Astrocyte of the cerebellum (primary cell): ENCODE data around the gene PPP2R3B.
A peak's percentile ranks its signal among the peaks of the same experiment; 100 is the strongest.

Source experiments
- DNase-seq: peaks from one replicate; pipeline ENCODE4 v3.0.0-alpha.2; 2011; ENCODE audit warnings: low read depth
- H3K4me3 ChIP-seq: 2 replicates; pipeline ENCODE4 v1.5.1; 2011; ENCODE audit warnings: mild to moderate bottlenecking, low read depth, low read length, moderate library complexity
- CTCF ChIP-seq: IDR thresholded peaks from 2 replicates; pipeline ENCODE4 v1.5.1; 2012; ENCODE audit warnings: low read length, low read depth, moderate library complexity, mild to moderate bottlenecking; ENCODE audit errors: missing control alignments
- in situ Hi-C: cut with HindIII; loops from 2 replicates; pipeline ENCODE4 v1.10.0; 2017; ENCODE audit warnings: low sequenced_read_pairs

Gene PPP2R3B

GRCh38 chrX:318739-319578 lies 67.7 kb downstream of the PPP2R3B start, which contains the start of gene GTPBP6:
Gene GTPBP6 (minus strand): TSS chrX:318796. CDS start chrX:318787, 9 bp downstream.
- H3K4me3 ChIP-seq = peak within 1 kb of the TSS; percentile 99
- DNase-seq = peak; percentile 100
- in situ Hi-C loops = no loop called here
- TF ChIP-seq CTCF = peak; percentile 22

GRCh38 chrX:318068-318738 lies 68.5 kb downstream of the PPP2R3B start:
- in situ Hi-C loops = no loop called here
- no peak for TF ChIP-seq CTCF
- peak; percentile 100 for DNase-seq
- H3K4me3 ChIP-seq = peak overlapping the region; percentile 83

DNA sequence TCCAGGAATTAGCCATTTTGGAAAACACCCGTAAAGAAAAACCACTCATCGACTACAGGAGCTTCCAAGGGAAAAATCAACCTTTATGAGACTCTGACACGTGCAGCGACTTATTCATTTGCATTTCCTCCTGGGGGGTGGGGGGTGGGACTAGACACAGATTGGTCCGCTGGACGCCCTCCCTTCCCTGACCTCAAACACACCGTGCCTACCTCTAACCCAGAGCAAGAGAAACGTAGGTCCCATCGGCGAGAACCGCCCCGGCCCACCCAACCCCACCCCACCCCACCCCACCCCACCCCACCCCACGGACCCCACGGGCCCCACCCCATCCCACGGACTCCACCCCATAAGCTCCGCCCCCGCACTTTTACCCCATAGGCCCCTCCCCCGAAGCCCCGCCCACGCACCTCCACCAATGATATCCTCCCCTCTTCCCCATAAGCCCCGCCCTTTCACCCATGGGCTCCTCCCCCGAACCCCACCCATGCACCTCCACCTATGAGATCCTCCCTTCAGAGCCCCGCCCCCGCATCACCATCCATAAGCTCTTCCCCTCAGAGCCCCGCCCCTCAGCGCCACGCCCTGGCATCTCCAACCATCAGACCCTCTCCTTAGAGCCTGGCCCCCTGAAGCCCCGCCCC lies 69.2 kb downstream of the PPP2R3B start:
- H3K4me3 ChIP-seq = peak overlapping the region; percentile 83
- in situ Hi-C loops = no loop called here
- DNase-seq = no peak
- TF ChIP-seq CTCF = no peak

DNA sequence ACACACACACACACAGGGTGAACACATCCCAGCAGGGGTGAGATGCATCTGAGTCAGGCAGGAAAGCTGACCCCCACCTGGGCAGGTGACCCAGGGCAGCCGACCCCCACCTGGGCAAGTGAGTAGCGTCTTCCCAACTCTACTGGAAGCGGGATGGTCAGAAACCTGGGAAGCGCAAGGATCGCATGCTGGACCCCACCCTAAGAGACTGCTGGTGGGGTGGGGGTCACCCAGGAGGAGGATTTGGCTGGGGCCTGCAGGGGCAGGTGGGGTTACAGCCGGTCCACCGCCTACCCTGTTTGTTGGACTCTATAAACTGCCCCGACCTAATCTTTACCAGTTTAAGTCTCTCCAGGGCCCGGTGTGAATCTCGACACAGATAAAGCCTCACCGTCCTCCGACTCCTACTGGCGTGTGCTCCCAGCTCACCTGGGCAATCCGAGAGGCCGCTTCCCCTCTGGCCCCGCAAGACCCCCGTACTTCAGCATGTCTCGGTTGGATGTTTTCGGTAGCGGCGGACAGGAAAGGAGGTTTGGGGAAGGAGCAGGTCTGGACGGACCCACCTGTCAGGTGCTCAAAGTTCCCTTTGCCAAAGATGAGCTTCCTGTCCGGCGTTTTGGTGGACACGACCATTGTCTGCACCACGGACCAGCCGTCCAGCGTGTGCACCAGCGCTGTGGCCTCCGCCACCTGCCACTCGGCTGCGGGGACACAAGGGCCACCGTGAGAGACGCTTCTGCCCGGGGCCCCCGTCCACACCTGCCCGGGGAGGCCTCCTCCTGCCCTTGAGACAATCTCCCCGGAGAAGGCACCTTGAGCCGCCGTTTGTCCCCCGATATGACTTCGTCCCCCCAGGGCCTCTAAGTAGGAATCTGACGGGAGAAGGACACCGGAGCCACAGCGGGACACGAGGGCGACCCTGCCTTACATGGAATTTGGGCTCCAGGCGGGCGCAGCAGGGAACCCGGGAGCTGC lies 70.1 kb downstream of the PPP2R3B start:
- H3K4me3 ChIP-seq = no peak overlapping the region
- DNase-seq = no peak
- no peak for TF ChIP-seq CTCF
- in situ Hi-C loops = no loop called here

GRCh38 chrX:314781-315595 lies 71.7 kb downstream of the PPP2R3B start:
- DNase-seq = no peak
- in situ Hi-C loops = no loop called here
- H3K4me3 ChIP-seq = no peak overlapping the region
- no peak for TF ChIP-seq CTCF
